Sciatic nerve (tissue), 2 donors: ENCODE data around the gene RCAN2. TPM values are rescaled to one million over a fixed set of nuclear protein-coding genes. Genes with fewer than 3 reads are reported as not detected.

Experiments
- ATAC-seq: fragments of 200-7000 bp; cut with Tn5 transposase; one replicate; pipeline ENCODE4 v1.9.1; 2020; ENCODE audit warnings: mild to moderate bottlenecking, moderate library complexity
- DNase-seq: peaks from one replicate; pipeline ENCODE4 v3.0.0-alpha.2; 2020; ENCODE audit warnings: low spot score
- intact Hi-C: fragments of 100-400 bp; cut with DNase I; formaldehyde crosslinking; loops from one replicate; pipeline ENCODE4 v1.14.2; 2022
- total RNA-seq: library from RNA; stranded (reverse); fragmentation: NEBNext Ultra II Directional; extraction: Animal tissue kit (Norgen Biotek cat#: 25700); gene quantifications from one replicate; pipeline ENCODE4 v1.2.1, GENCODE V29; 2021
- donor health status: DM: no; HTN: no; CAD: no.
- donor health status: DM: no; HTN: no; CAD: no.

RCAN2 gene
- total RNA-seq: 14.8 TPM

DNA sequence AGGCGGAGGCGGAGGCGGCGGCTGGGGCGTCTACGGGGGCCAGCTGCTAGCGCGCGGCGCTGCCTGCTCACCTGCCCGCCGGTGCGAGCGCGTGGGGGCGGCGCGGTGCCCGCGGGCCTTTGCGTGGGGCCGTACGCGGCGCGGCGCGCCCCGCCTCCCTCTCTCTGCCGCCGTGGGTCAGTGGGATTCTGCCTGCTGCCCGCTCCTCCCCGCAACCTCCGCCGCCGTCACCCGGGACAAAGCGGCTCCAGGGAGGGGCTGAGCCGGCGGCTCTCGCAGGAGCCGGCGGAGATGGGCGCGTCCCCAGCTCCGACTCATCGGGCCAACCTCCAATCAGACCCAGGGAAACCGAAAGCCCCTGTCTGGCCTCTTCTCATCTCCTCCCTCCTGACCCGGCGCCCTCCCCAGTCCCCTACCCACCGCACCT is at the start of gene RCAN2:
RCAN2 (minus strand) TSS at position 249 of the 427 bp plus-strand sequence.
- ATAC-seq: peak; percentile 92
- peak; percentile 70 for DNase-seq
- intact Hi-C loops: no loop called here

GRCh38 chr6:46539866-46540265 is 48.6 kb upstream of the RCAN2 start:
- intact Hi-C loops: no loop called here
- DNase-seq: no peak
- no peak for ATAC-seq

- ATAC-seq: no peak
- intact Hi-C loops: no loop called here
- no peak for DNase-seq
Measured at GRCh38 chr6:46538800-46539480, 47.7 kb upstream of the RCAN2 start.

DNA sequence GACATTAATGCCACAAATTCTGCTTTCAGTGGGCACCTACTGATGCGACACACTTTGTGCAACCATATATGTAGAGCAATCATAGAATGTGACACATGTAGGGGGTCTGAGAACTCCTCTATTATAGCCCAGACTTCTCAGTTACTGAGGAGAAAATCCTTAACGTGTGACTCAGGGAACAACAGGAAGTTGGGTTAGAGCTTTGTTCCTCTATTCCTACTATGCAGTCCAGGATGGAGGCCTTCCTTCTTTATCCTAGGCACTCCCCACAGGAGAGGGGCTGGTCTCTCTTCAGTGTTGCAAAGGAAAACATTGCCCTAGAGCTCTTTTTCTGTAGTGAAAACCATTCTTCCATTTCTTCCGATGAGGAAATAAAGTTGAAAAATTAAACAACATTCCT is 39.6 kb upstream of the RCAN2 start:
- intact Hi-C loops: no loop called here
- DNase-seq (no peak), ATAC-seq (no peak)

- DNase-seq: no peak
- no peak for ATAC-seq
- intact Hi-C loops: no loop called here
Measured at GRCh38 chr6:46528961-46529750, 37.9 kb upstream of the RCAN2 start.

- intact Hi-C loops: no loop called here
- ATAC-seq (peak; percentile 24), DNase-seq (no peak)
Measured at GRCh38 chr6:46526607-46527006, 35.4 kb upstream of the RCAN2 start.

GRCh38 chr6:46525583-46525982 is 34.3 kb upstream of the RCAN2 start:
- intact Hi-C loops: no loop called here
- no peak for ATAC-seq
- no peak for DNase-seq

GRCh38 chr6:46521464-46521971 is 30.3 kb upstream of the RCAN2 start:
- intact Hi-C loops: no loop called here
- DNase-seq (no peak), ATAC-seq (peak; percentile 75)

GRCh38 chr6:46517202-46517601 is 26.0 kb upstream of the RCAN2 start:
- no peak for ATAC-seq
- intact Hi-C loops: no loop called here
- DNase-seq: no peak

GRCh38 chr6:46513533-46513932 is 22.3 kb upstream of the RCAN2 start:
- no peak for ATAC-seq
- intact Hi-C loops: no loop called here
- no peak for DNase-seq

GRCh38 chr6:46511320-46511719 is 20.1 kb upstream of the RCAN2 start:
- no peak for ATAC-seq
- DNase-seq: no peak
- intact Hi-C loops: no loop called here

DNA sequence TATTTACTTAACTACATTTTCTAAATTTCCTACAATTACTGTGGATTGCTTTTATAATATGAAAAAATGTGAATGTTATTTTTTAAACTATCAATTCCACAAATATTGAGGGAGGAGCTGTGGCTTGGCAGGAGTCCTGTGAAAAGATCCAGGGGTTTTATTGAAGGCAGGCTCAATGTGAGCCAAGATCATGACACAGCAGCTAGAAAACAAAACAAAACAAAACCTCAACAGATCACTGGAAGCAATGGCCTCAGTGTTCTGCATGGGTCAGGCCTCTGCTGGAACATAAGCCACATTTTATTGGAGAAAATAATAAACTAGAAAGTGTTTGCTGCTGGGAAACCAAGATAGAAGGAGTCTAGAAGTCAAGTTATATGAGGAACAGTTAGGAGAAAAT is 19.4 kb upstream of the RCAN2 start:
- ATAC-seq (peak; percentile 97), DNase-seq (peak; percentile 76)

GRCh38 chr6:46509981-46510510 is 18.8 kb upstream of the RCAN2 start:
- ATAC-seq (peak; percentile 47), DNase-seq (no peak)
- intact Hi-C loops: no loop called here

More for the DNA sequence above, 19.4 kb upstream of the RCAN2 start:
- intact Hi-C loops: no loop called here

DNA sequence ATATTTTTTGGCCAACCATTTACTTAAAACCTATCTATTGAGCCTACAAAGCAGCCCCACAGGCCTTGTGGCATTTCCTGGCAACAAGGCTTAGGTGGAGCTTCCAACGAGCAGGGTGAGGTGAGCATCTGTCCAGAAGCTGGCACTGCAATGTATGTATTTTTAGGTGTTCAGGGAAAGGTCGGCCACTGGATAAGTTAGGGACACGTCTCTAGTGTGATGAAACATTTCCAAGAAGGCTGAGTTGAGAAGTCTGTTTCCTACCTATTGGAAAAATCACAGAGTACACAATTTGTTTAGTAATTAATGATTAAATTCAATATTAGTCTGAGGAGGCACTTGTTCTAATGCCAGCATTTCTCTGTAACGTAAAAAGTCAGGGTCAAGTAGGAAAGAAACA is 17.8 kb upstream of the RCAN2 start:
- ATAC-seq: no peak
- DNase-seq: no peak
- intact Hi-C loops: no loop called here

- intact Hi-C loops: no loop called here
- ATAC-seq (no peak), DNase-seq (no peak)
Measured at GRCh38 chr6:46507426-46507825, 16.2 kb upstream of the RCAN2 start.

DNA sequence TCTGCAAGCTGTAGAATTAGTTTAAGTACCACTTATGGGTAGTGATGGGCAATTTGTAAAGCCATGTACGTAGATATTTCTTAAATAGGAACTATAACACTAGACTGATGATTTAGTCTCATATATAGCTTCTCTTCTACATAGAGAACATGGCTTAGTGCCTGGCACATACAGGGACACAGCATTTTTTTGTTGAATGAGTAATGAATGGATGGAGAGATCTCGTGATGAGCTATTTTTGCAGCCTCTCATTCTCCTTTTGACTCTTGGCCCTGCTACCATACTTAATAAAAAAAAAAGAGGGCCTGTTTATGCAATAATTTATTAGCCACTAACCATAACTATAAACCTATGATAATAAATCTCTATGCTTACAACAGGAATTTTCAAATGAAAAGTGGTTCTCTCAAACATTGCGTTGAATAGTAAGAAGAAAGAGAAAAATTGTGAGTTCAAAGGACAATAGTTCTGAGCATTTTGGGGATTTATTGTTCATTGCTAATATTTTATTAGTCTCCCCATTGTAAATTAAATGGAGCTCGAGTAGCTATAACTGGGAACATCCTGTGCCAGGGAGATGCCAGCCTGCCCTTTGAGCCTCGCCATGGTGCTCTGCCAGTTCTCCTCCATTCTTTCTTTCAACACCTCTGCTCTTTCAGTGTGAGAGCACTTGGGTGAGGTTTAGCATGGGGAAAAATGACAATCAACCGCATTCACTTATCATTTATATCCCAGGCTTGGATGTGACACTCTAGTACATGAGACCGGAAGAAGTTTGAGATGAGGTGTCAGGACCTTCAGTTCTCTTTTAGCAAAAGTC is 14.7 kb upstream of the RCAN2 start:
- DNase-seq (no peak), ATAC-seq (no peak)

DNA sequence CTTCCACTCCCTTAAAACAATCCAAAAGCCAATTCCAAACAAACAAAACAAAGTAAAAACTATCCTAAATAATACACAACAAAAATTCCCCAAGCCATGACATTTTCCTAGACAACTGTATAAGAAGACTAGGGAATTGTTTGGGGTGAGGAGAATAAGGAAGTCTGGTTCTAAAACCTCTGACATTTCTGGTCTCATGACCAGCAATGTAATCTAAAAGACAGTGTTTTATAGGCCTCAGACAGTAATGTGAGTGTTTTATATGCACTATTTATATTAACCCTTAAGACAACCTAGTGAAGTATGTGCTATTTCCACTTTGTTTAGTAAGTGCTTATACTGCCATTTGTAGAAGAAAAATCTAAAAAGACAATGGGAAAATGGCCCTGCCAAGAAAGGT is 13.0 kb upstream of the RCAN2 start:
- ATAC-seq: no peak
- intact Hi-C loops: no loop called here
- DNase-seq: no peak

More for the DNA sequence above, 14.7 kb upstream of the RCAN2 start:
- intact Hi-C loops: no loop called here

- DNase-seq (no peak), ATAC-seq (peak; percentile 68)
- intact Hi-C loops: no loop called here
Measured at GRCh38 chr6:46502486-46503119, 11.4 kb upstream of the RCAN2 start.
